GM04503 (cell line): Measurements from ENCODE around the gene PGM2.

Experiments used
- DNase-seq: peaks from one replicate; pipeline ENCODE4 v3.0.0-alpha.2; 2012; ENCODE audit warnings: low read depth

Gene PGM2

DNA sequence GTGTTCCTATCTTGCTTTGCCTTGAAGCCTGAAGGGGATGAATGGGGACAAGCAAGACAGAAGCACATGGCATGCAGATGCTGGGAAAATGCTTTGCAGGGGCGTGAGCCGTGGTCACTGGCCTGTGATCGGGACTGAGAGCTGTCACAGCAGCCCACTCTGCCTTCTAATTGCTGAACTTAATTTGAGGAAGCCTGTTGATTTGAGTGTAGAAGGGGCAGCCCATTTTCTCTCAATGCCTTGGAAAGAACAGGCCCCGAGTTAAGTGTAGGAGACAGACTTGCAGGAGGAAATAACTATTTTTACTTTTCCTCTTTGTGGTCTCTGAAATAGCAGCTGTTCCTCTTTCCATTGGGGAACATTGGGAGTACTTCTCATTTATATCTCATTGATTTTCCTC lies 38.3 kb downstream of the PGM2 start:
- no peak for DNase-seq

DNA sequence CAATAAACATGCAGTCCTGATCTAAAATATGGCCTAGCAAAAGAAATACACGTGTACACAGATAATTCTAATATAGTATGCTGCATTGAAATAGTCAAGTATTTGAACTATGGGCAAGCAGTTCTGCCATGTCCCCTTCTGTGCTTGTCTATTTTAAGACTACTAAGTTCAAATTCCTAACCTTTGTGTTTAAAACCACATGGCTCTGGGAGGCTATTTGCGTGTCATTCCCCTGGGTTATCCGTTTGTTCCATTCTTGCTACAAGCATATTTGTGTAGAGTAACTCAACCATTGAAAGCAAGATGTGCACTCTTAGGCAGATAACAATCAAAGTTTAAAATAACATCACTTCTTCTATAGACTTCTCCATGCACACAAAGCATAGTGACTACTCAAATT lies 39.0 kb downstream of the PGM2 start:
- no peak for DNase-seq

DNA sequence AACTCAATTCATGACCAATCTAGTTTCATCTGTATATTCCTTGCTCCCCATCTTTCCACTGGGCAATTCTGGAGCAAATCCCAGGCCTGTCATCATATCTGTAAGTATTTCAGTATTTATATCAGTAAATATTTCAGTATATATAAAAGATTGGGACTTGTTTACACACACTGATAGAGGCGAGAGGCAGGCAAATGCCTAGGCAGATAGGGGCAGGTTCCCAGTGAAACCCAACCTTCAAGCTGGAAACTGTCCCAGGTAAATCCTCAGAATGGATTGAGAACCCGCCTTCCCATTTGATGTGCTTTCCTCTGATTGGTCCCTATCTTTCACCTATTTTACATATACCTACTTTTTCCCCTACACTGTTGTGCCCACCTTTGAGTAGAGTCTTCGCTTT lies 40.6 kb downstream of the PGM2 start:
- no peak for DNase-seq

DNA sequence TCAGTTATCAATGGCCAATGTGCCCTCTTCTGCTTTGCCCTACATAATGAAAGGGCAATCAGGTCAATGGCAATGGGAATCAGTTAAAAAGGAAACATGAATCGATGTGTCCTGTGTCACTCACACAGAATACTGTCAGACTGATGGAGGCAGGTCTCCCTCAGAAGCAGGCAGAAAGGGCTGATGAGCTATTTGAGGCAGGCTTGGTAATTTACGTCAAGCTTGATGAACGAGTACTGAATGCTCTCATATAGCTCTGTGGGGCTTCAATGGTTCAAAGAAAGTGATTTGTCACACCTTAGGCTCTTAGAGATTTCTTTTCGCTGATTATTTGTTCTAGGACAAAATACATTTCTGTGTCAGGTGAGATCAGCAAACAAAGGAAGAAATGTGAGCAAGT lies 41.8 kb downstream of the PGM2 start:
- no peak for DNase-seq

DNA sequence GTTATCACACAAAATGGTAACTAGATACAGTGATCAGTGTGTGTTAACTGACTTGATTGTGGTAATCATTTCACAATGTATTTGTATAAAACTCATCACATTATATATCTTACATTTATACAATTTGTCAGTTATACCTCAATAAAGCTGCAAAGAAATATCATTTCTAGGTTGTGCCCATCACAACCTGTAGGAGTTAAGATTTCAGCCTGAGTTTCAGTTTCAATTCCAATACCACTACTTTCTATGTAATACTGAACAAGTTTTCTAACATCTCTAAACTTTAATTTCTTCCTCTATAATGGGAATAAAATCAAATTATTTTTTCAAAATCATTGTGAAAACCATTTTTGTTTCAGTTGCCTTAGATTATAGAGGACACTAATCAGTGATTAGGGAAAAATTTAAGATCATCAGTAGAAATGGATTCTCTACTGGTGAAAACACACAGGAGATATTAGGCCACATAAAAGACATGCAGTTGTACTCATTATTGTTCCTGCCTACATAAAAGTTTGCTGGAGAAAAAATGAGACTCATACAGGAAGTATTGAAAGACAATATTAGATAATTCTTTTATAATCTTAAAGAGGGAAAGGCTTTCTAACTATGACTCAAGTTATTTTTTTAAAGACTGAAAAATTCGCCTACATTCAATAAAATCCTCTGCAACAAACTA lies 46.0 kb downstream of the PGM2 start:
- DNase-seq = no peak

DNA sequence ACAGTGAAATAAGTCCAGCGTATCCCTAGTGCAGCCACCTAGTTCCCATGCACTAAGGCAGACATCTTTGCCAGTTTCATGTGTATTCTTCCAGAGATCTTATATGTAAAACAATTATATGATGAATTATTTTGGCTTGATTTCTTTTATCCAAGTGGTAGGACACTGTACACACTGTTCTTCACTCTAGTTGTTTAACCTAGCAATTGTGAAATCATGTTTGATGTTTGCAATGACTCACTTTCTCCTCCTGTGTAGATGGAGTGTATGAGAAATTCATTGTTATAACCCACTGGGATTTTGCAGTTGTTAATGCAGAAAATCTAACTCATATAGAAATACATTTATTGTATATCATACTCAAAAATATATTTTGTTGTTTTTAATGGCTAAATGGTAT lies 46.9 kb downstream of the PGM2 start:
- DNase-seq = no peak

DNA sequence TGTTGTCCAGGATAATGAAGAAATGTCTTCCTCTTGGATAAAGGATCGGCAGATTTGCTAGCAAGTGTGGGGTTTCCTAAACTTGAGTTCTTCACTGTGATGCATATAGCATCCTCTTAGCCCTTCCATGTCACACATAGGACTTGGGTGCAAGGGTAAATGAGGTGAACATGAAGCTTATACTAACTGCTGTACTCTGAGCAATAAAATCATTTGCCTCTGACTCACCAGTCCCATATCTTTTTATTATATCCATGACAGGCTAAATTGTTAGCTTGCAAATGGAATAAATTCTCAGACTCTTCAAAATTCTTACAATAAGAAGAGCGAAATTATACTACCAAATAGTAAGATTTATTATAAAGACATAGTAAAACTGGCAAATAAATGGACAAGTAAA lies 49.7 kb downstream of the PGM2 start:
- DNase-seq = no peak

DNA sequence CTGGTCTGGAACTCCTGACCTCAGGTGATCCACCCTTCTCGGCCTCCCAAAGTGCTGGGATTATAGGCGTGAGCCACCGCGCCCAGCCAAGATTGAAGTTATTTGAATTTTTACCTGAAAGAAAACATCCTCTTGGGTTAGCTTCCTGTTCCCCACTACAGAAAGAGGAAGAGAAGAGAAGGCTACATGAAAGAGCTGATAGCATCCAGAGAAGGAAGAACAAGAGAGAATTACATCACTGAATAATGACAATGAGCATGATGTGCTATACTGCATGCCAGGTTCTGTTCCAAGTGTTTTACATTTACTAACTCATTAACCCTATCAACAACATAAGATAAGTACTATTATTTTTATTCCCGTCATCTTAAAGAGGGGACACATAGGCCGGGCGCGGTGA lies 52.9 kb downstream of the PGM2 start:
- DNase-seq = no peak

DNA sequence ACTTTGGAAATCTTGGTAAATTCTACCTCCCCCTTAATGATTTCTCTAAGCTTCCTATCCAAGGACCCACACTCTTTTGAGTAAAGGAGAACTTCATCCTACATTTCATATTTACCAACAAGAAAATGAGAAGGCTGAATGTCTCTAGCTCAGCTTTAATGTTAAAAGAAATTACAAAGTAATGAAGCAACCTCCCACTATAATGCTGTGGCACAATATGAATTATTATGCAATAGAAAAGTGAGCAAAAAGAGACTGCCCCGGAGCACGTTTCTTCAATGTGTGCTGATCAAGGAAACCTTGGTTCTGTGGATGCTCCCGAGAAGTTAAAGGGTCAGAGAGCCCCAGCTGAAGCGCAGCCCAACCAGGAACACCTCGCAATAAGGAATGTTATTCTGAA lies 55.3 kb downstream of the PGM2 start:
- DNase-seq = no peak

DNA sequence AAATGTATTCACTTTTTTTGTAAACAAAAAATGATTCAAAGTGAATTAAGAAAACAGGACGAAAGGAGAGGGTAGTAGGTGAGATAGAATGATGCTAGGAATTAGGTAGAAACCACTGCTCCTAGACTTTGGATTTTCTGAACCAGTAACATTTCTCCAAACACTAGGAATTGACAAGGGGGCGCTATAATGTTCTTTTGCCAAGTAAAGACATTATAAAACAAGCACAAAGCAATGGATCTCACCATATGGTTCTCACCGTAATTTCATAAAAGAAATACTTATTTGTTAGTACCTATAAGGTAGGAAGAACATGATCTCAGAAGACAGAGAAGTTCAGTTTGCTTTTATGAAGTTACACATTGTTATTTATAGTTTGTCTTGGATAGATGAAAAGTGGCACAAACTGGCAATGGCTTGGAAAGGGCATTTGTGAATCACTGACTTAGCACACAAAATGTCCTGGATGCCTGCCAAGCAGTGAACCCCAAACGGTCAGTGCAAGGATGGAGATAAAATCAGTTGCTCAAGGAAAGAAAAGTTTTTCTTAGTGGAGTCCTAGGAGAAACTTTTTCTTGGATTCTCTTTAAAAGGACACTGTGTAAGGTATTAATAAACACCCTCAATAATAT lies 56.3 kb downstream of the PGM2 start:
- no peak for DNase-seq

DNA sequence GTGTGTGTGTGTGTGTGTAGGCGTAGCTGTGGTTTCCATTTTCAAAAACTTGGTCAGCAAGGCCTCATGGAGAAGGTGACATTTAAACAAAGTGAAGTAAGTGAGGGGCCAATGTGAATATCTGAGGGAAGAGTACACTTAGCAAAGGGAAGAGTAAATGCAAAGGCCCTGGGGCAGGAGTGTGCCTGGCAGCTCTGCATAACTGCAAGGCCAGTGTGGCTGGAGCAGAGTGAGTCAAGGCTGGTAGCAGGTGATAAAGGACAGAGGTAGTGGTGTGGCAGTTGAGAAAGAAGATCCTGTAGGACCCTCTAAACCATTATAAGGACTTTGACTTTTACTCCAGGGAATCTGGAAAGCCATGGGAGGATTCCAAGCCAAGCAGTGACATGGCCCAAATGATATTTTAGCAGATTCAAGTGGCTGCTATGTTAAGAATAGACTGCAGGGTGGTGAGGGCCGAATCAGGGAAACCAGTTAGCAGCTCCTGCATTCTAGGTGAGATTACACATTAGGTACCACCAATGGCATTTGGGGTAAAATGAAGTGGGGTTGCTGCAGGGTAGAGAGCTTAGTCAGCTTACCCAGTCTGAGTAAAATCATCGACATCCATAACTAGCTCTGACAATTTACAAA lies 58.5 kb downstream of the PGM2 start:
- no peak for DNase-seq

DNA sequence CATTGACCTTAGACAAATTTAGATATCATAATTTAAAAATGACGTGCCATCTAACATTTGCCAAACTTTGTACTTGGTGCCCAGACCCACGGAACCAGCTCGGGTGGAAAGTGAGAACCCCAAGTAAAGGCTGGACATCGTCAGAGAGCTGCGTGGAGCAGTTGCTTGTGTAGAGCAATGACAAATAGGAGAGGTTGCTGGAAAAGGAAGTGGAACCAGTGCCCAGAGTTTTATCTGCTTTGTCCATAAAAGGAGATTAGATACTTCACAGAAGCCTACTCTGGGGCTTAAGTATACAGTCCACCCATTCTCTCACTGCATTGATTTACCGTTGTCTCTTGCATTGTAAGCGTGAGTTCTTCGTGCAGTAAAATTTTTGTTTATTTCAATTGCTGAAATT lies 59.0 kb downstream of the PGM2 start:
- DNase-seq = no peak

DNA sequence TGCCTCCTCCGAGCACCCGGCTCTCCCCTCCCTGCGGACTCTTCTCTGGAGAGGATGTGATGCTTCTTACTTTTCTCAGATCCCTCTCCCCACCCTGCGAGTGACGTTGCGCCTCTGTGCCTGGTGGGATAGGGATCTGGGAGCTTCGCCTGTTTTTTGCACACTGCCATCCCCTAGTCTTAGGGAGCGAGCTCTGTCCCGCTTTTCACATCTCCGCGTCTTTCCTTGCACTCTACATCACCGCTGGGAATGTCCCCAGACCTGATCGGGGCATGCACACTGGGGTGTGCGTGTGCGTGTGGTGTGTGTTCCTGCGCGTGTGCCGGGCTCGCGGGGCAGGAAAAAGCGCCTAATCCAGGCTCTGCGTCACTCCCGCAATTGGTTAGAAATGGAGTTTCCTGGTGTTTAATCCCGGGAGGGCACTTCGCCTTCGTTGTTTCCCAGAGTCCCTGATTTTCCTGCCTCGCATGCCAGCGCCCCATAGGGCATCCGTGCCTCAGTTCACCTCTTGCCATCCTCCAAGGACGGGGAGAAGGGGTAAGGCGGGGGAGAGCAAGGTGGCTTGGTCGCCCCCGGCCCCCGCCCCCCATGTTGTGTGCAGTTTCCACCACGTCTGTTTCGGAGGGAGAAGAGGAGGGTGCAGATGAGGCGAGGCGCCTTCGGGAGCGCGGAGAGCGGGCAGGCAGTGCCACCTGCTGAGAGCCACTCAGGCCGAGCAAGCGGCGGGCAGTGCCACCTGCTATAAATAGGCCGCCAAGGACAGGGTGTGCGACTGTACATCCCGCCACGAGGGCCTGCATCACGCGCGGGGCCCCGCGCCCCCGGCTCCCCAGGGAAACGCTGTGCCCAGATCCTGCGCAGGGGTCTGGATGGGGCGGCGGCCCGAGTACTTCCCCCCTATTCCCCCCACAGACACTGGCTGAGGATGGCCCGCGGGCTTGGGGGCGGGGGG lies 63.6 kb downstream of the PGM2 start:
- DNase-seq = no peak

DNA sequence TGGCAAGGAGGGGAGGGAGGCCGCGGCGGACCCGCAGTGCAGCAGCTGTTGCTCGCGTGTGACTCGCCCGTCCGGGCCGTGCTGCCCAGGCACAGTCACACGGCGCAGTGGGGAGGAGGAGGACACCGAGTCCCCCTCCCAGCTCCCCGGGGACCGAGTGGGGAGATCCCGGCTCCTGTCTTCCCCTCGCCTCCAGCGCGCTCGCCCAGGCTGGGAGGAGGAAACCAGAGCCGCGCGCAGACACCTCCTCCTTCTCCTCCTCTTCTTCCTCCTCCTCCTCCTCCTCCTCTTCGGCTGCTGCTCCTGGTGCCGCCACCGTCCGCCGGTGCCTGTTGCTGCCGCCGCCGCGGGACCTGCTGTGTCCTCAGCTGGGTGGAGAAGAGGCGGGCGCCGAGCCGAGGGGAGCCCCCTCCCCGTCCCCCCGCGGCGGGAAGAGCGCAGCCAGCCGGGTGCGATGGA lies 64.3 kb downstream of the PGM2 start, which contains the start of gene TBC1D1:
Gene TBC1D1, plus strand, starts transcription at position 284 of the 459 bp plus-strand sequence. CDS start 11,012 bp downstream, outside the sequence.
- DNase-seq = no peak

DNA sequence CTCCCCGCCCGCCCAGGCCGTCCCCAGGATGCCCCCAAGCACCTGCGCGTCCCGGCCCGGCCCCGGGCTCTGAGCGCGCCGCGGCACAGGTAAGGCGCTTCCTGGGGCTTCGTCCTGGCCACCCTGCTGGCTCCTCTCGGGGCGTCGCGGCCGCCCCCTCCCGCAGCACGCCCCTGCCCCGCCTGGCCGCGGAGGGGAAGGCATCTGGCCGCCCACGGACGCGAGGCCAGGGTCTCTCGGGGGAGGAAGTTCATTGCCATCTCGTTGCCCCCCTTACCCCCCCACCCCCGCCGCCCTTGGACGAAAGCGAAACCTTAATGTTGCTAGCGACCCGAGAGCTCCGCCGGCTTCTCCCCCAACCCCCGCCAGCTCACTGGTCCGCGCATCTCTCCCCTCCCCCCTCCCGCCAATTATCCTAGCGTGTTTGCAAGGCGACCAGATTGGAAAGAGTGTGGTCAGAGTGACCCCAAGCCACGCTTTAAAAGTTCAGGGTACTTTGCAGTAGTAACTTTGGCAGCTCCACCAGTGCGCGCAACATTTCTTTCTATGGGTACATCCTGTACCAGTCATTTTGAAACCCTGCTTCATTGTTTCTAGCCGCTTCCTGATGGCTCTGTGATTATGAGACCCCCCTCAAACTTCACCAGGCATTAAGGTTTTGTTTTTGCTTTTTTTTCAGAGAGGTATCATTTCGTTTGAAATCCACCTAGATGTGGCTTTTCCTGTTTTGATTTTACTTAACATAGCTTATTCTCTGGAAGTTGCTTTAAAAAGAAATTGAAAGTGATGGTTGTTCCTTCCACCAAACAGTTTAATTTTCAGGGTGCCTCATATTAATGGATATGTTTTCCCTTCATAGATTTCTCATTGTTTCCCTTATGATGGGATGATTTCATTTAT lies 65.0 kb downstream of the PGM2 start:
- DNase-seq = no peak

DNA sequence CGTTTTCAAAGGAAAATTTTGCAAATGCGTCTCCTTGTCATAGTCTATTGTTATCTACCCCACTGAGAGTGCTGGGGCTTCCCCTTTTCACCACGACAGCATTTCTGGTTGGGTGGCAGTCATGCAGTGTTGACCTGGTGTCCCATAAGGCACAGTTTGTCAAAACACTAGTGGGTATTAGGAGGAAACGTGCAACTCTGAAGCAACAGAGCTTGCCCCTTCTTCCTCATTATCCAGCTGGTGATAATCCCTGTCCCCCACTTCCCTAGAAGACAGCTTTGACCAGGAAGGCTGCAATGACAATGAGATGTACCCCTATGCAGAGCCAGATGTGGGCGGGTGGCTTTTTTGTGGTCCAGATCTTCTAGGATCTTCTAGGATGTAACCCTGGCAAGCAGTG lies 66.2 kb downstream of the PGM2 start:
- DNase-seq = no peak

DNA sequence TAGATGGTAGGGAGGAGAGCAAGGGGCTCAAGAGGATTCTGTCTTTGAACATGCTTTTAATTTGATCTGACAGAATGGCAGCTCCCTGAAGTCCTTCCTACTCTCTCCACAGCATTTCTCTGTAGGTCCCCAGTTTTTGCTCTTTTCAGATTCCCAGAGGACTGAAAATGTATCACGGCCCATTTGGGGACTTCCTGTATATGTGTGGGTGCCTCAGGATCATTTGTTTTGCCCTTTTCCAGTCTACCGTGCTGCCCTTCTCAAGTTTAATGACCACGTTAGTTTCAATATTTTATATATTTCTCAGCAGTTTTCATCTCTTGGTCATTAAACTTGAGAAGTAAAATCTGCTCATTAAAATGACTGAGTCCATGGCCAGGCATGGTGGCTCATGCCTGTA lies 66.7 kb downstream of the PGM2 start:
- no peak for DNase-seq

DNA sequence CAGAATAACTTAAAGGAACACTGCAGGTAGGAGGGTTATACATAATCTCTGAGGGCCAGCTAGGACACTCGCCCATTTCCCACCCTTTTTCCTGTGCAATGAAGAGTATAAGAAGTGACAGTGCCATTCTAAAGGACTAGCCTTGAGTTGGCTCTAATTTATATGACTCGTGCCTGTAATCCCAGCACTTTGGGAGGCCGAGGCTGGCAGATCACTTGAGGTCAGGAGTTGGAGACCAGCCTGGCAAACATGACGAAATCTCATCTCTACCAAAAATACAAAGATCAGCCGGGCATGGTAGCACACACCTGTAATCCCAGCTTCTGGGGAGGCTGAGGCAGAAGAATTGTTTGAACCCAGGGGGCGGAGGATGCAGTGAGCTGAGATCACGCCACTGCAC lies 68.8 kb downstream of the PGM2 start:
- no peak for DNase-seq

DNA sequence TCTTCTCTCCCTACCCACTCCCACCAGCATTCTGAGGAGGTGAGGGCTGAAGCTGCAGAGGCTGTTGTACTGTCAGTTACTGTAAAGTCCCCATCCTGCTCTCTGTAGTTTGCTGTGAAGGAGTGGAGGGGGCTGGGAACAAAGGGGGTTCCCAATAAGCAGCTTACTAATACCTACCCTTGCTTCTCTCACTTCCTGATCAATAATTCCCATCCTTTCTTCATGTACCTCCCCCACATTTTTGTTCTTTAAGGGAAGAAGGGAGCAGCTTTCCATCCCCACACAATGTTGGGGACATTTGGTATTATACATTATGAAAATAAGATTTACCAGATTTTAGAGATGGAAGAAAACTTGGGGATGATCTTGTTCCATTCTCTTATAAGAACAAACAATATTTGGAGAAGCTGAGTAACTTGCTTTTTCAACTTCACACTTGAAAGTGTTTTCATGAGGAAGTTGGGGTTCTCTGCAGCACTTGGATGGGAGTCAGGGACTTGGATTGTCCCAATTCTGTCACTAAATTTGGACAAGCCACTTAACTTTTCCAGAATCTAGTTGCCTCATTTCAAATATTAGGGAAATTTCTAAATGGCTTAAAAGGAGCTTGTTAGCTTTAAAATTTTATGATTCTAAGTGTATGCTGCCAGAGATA lies 69.8 kb downstream of the PGM2 start:
- no peak for DNase-seq

DNA sequence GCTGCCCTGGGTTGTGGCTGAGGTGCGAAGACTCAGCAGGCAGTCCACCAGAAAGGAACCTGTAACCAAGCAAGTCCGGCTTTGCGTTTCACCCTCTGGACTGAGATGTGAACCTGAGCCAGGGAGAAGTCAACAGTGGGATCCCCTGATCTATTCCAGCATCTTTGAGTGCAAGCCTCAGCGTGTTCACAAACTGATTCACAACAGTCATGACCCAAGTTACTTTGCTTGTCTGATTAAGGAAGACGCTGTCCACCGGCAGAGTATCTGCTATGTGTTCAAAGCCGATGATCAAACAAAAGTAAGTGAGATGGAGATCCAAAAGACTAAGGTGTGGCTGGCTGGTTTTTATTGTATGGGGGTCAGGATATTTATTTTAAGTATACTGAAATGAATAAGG lies 75.7 kb downstream of the PGM2 start:
- DNase-seq = no peak
